OCI-LY7 (cell line): ENCODE data around the gene MOK. TPM values are rescaled to one million over a fixed set of nuclear protein-coding genes. Genes with fewer than 3 reads are reported as not detected.

Experiments used
- BruUV-seq: library from RNA; stranded (reverse); fragments of 400-500 nt; replicated peaks from 2 replicates; lab custom pipeline; 2021; lab: Mats Ljungman, UMichigan
- CTCF ChIA-PET: fragments of 300-600 bp; sonication (Branson Sonifier 250); formaldehyde crosslinking; loops from one replicate; lab custom pipeline; 2022; ENCODE audit warnings: antibody characterized with exemption; ENCODE audit not compliant: unreplicated experiment; lab: Charles Lee
- POLR2A ChIA-PET: fragments of 300-600 bp; sonication (Branson Sonifier 250); formaldehyde crosslinking; loops from one replicate; lab custom pipeline; 2022; ENCODE audit warnings: antibody characterized with exemption; lab: Charles Lee
- DNase-seq: peaks from one replicate; pipeline ENCODE4 v3.0.0-alpha.2; 2015; ENCODE audit warnings: low spot score
- H2AFZ ChIP-seq: fragments of 200-600 bp; sonication (generic), shearing (Covaris generic); 2 replicates; pipeline ENCODE4 v1.6.1; 2014; ENCODE audit warnings: mild to moderate bottlenecking, antibody characterized with exemption, low read length, moderate library complexity
- H3K27ac ChIP-seq: fragments of 200-600 bp; sonication (generic); 2 replicates; pipeline ENCODE4 v1.5.1; 2014; ENCODE audit warnings: mixed run types, low read depth, mild to moderate bottlenecking, moderate library complexity, low read length, inconsistent platforms; ENCODE audit not compliant: poor library complexity, severe bottlenecking
- H3K36me3 ChIP-seq: fragments of 200-600 bp; sonication (generic); 2 replicates; pipeline ENCODE4 v1.6.1; 2014; ENCODE audit warnings: mild to moderate bottlenecking, antibody characterized with exemption, low read length, moderate library complexity, mixed read lengths; ENCODE audit not compliant: insufficient read depth
- H3K4me1 ChIP-seq: fragments of 200-600 bp; sonication (generic); 2 replicates; pipeline ENCODE4 v1.5.1; 2014; ENCODE audit warnings: mild to moderate bottlenecking, low read length; ENCODE audit not compliant: insufficient read depth, poor library complexity, severe bottlenecking
- H3K4me2 ChIP-seq: fragments of 200-600 bp; sonication (generic); 2 replicates; pipeline ENCODE4 v1.6.1; 2014; ENCODE audit warnings: mild to moderate bottlenecking, low read length
- H3K4me3 ChIP-seq: fragments of 200-600 bp; sonication (generic); 2 replicates; pipeline ENCODE4 v1.5.1; 2014; ENCODE audit warnings: mild to moderate bottlenecking, low read depth, low read length; ENCODE audit not compliant: poor library complexity, severe bottlenecking
- H3K79me2 ChIP-seq: fragments of 200-600 bp; sonication (generic); 2 replicates; pipeline ENCODE4 v1.6.1; 2016; ENCODE audit warnings: low read depth, mild to moderate bottlenecking, low read length, moderate library complexity, mixed read lengths; ENCODE audit not compliant: insufficient read depth
- H3K9me2 ChIP-seq: fragments of 200-600 bp; sonication (generic); 2 replicates; pipeline ENCODE4 v1.6.1; 2016; ENCODE audit warnings: mild to moderate bottlenecking, low read length, mixed read lengths; ENCODE audit not compliant: insufficient read depth
- H3K9me3 ChIP-seq: fragments of 200-600 bp; sonication (generic); 2 replicates; pipeline ENCODE4 v1.6.1; 2014; ENCODE audit warnings: mild to moderate bottlenecking, mixed run types, low read length, mixed read lengths
- H4K20me1 ChIP-seq: fragments of 200-600 bp; sonication (generic); 2 replicates; pipeline ENCODE4 v1.6.1; 2014; ENCODE audit warnings: mild to moderate bottlenecking, antibody characterized with exemption, low read length, moderate library complexity, mixed read lengths; ENCODE audit not compliant: insufficient read depth
- EZH2phosphoT487 ChIP-seq: fragments of 200-600 bp; sonication (generic); IDR thresholded peaks from 2 replicates; pipeline ENCODE4 v1.6.1; 2018; ENCODE audit warnings: low read depth, borderline replicate concordance, mild to moderate bottlenecking, mixed run types, antibody characterized with exemption, low read length, moderate library complexity, mixed read lengths
- intact Hi-C: fragments of 100-400 bp; cut with micrococcal nuclease; formaldehyde crosslinking; loops from one replicate; pipeline ENCODE4 v1.10.0; 2022; ENCODE audit not compliant: unreplicated experiment
- total RNA-seq, 2 experiments: library from RNA; depleted of rRNA in 1 of 2; stranded (reverse); fragments of >200 nt in 1 of 2; shearing (Covaris generic) in 1 of 2; gene quantifications; 2 replicates each; pipeline ENCODE4 v1.2.3, GENCODE V29; 2014 to 2022
- TF ChIP-seq, protein P1 (sequence below): fragments of 200-600 bp; sonication (generic); conservative IDR thresholded peaks from 2 replicates; pipeline ENCODE4 v1.5.1; 2014; ENCODE audit warnings: mild to moderate bottlenecking, antibody characterized with exemption, low read length, moderate library complexity, mixed read lengths

Gene MOK
- total RNA-seq, 2 experiments from 2014 or later = 2.2 to 4.0 TPM

DNA sequence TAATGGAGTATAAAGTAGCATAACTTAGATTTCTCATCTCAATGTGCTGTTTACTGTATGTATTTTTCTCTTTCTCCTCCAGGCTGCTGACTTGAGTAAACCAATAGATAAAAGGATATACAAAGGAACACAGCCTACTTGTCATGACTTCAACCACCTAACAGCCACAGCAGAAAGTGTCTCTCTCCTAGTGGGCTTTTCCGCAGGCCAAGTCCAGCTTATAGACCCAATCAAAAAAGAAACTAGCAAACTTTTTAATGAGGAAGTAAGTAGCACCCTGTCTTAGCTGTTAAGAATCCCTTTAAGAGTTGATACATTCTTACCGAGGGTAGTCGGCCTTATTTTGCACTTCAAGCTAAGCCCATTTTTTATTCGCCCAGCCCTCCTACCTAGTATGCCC is 110.1 kb downstream of the MOK start:
- CTCF ChIA-PET = interaction anchor here (0.7 kb wide), 1 partner anchor 11 kb away, joined by 3 read pairs; no protein-coding TSS in a partner anchor
- POLR2A ChIA-PET = interaction anchor here (0.5 kb wide), 1 partner anchor 64 kb away, joined by 3 read pairs; no protein-coding TSS in a partner anchor
- intact Hi-C loops = no loop called here
- Histone ChIP-seq H4K20me1 (no peaks in the 10 kb centered on the region), H3K4me1 (peaks cover 5% of the 10 kb centered on the region), H3K36me3 (peaks cover 45% of the 10 kb centered on the region; the same call in 1 of the 2 replicates), H2AFZ (no peak overlapping the region), H3K4me2 (no peak overlapping the region), H3K9me2 (no peaks in the 10 kb centered on the region), H3K27ac (no peak overlapping the region), H3K9me3 (no peaks in the 10 kb centered on the region), H3K4me3 (no peak overlapping the region), H3K79me2 (0 out of 2 replicates have a peak, but pooled peaks cover 1% of the 10 kb centered on the region)
- DNase-seq = no peak
- TF ChIP-seq, protein P1, sequence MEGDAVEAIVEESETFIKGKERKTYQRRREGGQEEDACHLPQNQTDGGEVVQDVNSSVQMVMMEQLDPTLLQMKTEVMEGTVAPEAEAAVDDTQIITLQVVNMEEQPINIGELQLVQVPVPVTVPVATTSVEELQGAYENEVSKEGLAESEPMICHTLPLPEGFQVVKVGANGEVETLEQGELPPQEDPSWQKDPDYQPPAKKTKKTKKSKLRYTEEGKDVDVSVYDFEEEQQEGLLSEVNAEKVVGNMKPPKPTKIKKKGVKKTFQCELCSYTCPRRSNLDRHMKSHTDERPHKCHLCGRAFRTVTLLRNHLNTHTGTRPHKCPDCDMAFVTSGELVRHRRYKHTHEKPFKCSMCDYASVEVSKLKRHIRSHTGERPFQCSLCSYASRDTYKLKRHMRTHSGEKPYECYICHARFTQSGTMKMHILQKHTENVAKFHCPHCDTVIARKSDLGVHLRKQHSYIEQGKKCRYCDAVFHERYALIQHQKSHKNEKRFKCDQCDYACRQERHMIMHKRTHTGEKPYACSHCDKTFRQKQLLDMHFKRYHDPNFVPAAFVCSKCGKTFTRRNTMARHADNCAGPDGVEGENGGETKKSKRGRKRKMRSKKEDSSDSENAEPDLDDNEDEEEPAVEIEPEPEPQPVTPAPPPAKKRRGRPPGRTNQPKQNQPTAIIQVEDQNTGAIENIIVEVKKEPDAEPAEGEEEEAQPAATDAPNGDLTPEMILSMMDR = no peak
- TF ChIP-seq EZH2phosphoT487 = no peak
- BruUV-seq = no TSS peak

DNA sequence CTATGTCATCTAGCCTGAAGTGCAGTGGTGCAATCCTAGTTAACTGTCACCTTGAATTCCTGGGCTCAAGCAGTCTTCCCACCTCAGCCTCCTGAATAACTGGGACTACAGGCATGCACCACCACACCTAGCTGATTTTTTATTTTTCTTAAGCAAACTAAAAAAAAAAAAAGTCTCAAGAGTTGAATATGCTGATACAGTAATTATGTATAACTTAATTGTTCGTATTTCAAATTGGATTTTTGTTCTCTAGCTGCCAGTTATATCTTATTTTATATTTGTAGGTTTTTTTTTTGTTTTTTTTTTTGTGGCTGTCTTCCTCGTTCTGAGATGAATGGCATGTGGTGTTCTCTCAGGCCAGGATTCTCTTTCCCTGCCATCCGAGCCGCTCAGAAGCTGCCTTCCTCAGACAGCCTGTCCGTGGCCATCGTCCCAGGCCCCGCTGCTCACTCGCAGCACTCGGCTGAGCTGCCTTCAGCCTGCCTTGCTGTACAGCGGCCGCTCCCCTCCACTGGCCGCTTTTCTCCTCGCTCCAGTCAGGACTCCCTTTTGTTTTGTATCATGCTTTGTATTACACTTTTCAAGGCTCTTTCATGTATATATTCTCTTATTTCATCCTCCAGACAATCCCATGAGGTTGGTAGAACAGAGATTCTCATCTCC is 112.0 kb downstream of the MOK start:
- peaks cover 29% of the 10 kb centered on the region; the same call in 1 of the 2 replicates for H3K36me3 ChIP-seq
- H3K4me3 ChIP-seq = no peak overlapping the region
- 0 out of 2 replicates have a peak, but pooled peaks cover 4% of the 10 kb centered on the region for H4K20me1 ChIP-seq
- peaks cover 5% of the 10 kb centered on the region for H3K4me1 ChIP-seq
- BruUV-seq = no TSS peak
- no peak for DNase-seq
- H3K4me2 ChIP-seq = no peak overlapping the region
- no peak overlapping the region for H2AFZ ChIP-seq
- ChIA-PET POLR2A (interaction anchor here (0.6 to 1.0 kb wide), 2 partner anchors 12 to 195 kb away, joined by 3 to 4 read pairs; no protein-coding TSS in a partner anchor), CTCF (no interaction called here)
- intact Hi-C loops = no loop called here
- no peaks in the 10 kb centered on the region for H3K9me3 ChIP-seq
- TF ChIP-seq EZH2phosphoT487 = no peak
- H3K79me2 ChIP-seq = 0 out of 2 replicates have a peak, but pooled peaks cover 10% of the 10 kb centered on the region
- H3K9me2 ChIP-seq = no peaks in the 10 kb centered on the region
- H3K27ac ChIP-seq = no peak overlapping the region

DNA sequence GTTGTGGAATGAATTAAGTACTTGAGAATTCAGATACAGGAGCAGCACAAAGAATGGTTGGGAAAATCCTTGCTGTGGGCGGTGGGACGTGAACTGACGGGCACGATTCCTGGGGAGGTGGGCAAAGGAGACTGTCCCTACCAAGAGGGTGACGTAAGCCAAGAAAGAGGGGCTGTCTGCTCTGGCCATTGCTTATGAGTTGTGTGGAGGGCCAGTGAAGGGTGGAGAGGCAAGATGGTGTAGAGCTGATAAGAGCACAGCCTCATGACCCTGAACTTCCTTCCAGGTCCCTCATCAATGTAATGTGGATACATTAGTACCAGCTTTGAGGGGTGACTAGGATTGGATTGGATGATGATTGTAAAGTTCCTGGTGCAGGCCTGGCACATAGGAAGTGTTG is 115.1 kb downstream of the MOK start:
- no peaks in the 10 kb centered on the region for H3K9me3 ChIP-seq
- intact Hi-C loops = no loop called here
- POLR2A ChIA-PET = no interaction called here
- no peak overlapping the region for H2AFZ ChIP-seq
- H3K4me1 ChIP-seq = peaks cover 5% of the 10 kb centered on the region
- CTCF ChIA-PET = no interaction called here
- no peak overlapping the region for H3K27ac ChIP-seq
- no TSS peak for BruUV-seq
- H3K4me2 ChIP-seq = no peak overlapping the region
- H3K9me2 ChIP-seq = no peaks in the 10 kb centered on the region
- no peak overlapping the region for H3K4me3 ChIP-seq
- peaks cover 2% of the 10 kb centered on the region; the same call in 1 of the 2 replicates for H3K36me3 ChIP-seq
- peaks cover 35% of the 10 kb centered on the region; the same call in 1 of the 2 replicates for H3K79me2 ChIP-seq
- no peak for DNase-seq
- H4K20me1 ChIP-seq = peaks cover 15% of the 10 kb centered on the region; the same call in 1 of the 2 replicates
- TF ChIP-seq, protein P1 = no peak
- TF ChIP-seq EZH2phosphoT487 = no peak
